ENCODE measurements around the gene EGFR.

The EGFR gene

GRCh38 chr7:55018361-55019190 lies at the start of gene EGFR:
EGFR (plus strand) TSS chr7:55019017; CDS start chr7:55019278, 261 bp downstream.
- intact Hi-C loops (cut with DNase I) = no loop called here
- DNase-seq = peak in 39 of 42 donors; percentile 36 to 80 (median 61)

- DNase-seq = no peak
- intact Hi-C loops (cut with DNase I) = no loop called here
Observed at GRCh38 chr7:54969208-54969967, 49.4 kb upstream of the EGFR start.

- intact Hi-C loops (cut with DNase I) = no loop called here
- DNase-seq = no peak
Observed at GRCh38 chr7:54972733-54973294, 46.0 kb upstream of the EGFR start.

DNA sequence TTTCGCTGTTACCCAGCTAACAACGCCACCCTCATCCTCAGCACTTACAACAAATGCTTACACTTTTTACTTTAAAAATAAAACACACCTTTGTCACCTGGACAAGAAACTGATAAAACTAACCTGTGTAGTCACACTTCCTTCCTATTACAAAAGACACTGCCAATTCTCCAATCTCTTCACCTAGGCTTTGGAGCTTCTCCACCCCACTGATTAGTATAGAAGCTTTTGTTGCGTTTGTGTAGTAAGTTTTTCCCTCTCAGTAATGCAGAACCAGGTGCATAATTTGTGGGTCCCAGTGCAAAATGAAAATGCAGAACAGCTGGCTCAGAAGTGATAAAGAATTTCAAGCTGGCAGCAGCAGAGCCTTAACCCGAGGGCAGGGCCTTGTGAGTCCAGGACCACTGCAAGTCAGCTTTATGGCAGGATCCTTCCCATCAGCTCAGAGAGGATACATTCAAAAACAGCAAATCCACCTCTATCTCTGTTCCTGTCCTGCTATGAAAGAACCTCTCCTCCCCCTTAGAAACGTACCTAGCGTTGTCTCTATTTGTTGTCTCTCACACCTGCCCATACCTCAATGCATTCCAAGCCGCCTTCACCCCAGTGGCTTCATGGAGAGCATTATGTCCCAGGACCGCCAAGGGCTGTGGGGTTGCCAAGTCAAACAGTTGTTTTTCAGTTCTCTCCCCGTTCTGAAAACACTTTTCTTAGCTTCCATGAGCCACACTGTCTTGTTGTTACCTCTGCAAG lies 40.3 kb upstream of the EGFR start:
- intact Hi-C loops (cut with DNase I) = no loop called here
- DNase-seq = no peak

GRCh38 chr7:54980521-54980920 lies 38.3 kb upstream of the EGFR start:
- DNase-seq = no peak
- intact Hi-C loops (cut with DNase I) = no loop called here

DNA sequence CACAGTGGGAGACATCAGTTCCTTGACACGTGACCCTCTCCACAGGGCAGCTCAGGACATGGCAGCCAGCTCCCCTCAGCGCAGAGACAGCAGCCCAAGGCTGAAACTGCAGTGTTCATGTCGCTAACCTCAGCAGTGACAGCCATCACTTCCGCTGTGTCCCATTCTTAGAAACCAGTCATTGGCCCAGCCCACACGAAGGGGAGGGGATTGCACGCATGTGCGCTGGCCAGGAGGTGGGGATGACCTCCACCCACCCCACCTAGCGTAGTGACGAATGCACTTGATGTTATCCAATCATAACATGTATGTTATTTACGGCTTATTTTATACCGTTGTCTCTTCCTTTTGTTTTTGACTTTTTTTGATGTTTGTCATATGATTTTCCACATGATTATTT lies 36.9 kb upstream of the EGFR start:
- no peak for DNase-seq
- intact Hi-C loops (cut with DNase I) = no loop called here

- DNase-seq = no peak
- intact Hi-C loops (cut with DNase I) = no loop called here
Observed at GRCh38 chr7:54985426-54986330, 33.1 kb upstream of the EGFR start.

DNA sequence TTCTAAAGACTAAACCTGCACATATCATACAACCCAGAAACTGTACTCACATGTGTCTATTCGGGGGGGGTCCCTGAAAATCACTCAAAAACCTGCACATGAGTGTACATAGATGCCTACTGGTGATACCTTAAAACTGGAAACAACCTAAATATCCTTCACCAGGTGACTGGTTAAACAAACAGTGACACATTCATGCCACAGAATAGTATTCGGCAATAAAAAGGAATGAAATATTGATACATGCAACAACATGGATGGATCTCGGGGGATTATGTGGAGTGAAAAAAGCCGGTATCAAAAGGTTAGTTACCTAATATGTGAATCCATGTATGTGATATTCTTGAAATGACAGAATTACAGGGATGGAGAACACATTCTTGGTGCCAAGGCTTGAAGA lies 32.1 kb upstream of the EGFR start:
- intact Hi-C loops (cut with DNase I) = no loop called here
- no peak for DNase-seq

DNA sequence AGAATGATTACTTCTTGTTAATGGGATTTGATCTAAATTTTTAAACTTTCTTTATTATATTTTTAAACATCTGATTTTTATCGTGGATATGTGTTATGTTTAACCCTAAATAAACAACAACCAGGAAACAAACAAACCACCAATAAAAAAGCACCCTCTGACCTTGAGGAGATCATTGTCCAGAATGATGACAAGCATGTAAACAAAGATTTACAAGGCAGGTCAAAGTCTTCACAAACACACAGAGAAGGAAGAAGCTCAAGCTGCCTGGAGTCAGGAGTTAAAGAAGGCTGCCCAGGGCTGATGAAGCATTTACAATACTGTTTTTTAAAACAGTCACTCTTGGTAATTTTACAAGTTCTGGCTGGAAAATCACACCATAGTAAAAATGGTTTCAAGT lies 31.0 kb upstream of the EGFR start:
- DNase-seq = no peak
- intact Hi-C loops (cut with DNase I) = no loop called here

DNA sequence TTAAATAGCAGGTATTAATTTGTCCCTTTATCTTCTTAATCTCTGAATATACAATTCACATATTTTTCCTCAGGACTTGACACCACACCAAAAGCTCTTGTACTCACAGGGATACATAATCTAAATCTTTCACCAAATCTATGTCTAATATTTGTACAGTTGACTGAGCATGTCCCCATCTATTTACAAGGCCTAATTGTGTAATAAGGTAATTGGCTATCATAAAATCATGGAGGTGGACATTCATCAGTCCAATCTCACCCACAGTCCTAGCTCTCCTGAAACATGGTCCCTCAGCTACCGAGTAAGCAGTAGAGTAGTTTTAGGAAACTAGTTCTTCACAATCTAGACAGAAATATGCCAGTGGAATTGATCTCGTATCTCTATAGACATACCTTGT lies 30.3 kb upstream of the EGFR start:
- intact Hi-C loops (cut with DNase I) = no loop called here
- DNase-seq = no peak

GRCh38 chr7:54989453-54990225 lies 29.2 kb upstream of the EGFR start:
- intact Hi-C loops (cut with DNase I) = no loop called here
- no peak for DNase-seq

GRCh38 chr7:54991341-54991740 lies 27.5 kb upstream of the EGFR start:
- intact Hi-C loops (cut with DNase I) = no loop called here
- no peak for DNase-seq

GRCh38 chr7:54992871-54993475 lies 25.8 kb upstream of the EGFR start:
- DNase-seq = no peak
- intact Hi-C loops (cut with DNase I) = no loop called here

GRCh38 chr7:54995166-54995565 lies 23.7 kb upstream of the EGFR start:
- intact Hi-C loops (cut with DNase I) = no loop called here
- no peak for DNase-seq

GRCh38 chr7:54995610-54996363 lies 23.0 kb upstream of the EGFR start:
- intact Hi-C loops (cut with DNase I) = no loop called here
- DNase-seq = peak in 2 of 42 donors; percentile 15 to 22

DNA sequence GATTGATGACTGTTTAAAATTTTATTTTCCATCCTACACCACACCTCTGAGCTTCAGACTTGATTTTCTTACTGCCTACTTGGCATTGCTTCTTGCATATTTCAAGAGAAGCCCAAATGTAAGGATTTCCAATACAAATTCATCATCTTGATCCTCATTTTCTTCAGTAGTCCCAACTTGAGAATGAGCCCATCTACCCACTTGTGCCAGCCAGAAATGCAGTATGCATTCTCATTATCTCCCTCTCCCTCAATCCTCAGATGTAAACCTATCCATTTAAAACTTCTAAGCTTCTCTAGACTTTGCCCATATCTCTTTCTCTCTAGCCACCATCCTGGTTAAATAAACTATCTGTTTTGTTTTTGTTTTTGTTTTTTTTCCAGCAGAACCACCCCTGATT lies 22.4 kb upstream of the EGFR start:
- no peak for DNase-seq
- intact Hi-C loops (cut with DNase I) = no loop called here

- intact Hi-C loops (cut with DNase I) = no loop called here
- no peak for DNase-seq
Observed at GRCh38 chr7:55004579-55004978, 14.2 kb upstream of the EGFR start.

Data from head of caudate nucleus (tissue), 42 donors.